Measurements from ENCODE around the gene GNAI3. TPM values are rescaled to one million over a fixed set of nuclear protein-coding genes. Genes with fewer than 3 reads are reported as not detected.

GNAI3 gene
- total RNA-seq, 2 donors from 2014 or later, result 2.6 to 2.8 TPM

DNA sequence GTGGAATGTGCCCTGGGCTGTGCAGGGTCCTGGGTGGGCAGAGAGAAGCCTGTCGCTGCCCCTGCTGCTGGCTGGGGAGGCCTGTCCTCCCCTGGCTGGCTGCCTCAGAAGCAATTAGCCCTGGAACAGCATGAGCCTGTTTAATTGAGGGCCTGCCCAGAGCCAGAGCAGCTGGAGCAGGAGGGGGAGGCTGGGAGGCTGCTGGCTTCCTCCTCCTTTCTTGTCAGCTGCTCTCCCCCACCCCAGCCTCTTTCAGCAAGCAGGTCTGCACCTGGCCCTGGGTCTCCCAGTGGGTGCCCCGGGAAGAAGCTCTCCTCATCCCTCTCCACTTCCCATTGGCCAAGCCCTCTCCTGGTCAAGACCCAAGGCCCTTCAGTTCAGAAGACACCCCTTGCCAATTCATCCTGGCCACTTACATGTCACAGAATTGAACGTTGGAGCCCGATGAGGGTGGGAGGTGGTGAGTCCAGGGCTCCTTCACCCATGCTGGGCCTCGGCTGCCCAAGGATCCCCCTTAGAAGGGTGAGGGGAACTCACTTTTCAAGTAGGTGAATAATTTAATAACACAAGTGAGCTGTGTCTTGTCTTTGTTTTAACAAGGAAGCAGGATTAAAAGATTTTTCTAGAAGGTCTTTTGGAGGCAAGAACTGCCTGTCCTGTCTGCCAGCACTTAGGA, 84.4 kb downstream of the GNAI3 start:
- Histone ChIP-seq H3K27me3 (no peaks in the 10 kb centered on the region), H3K36me3 (peaks cover 27% of the 10 kb centered on the region), H3K4me1 (peaks cover 0 to 15% of the 10 kb centered on the region in 2 donors), H3K4me3 (no peak overlapping the region), H3K27ac (no peak overlapping the region), H3K9me3 (no peaks in the 10 kb centered on the region)
- TF ChIP-seq, protein P1, sequence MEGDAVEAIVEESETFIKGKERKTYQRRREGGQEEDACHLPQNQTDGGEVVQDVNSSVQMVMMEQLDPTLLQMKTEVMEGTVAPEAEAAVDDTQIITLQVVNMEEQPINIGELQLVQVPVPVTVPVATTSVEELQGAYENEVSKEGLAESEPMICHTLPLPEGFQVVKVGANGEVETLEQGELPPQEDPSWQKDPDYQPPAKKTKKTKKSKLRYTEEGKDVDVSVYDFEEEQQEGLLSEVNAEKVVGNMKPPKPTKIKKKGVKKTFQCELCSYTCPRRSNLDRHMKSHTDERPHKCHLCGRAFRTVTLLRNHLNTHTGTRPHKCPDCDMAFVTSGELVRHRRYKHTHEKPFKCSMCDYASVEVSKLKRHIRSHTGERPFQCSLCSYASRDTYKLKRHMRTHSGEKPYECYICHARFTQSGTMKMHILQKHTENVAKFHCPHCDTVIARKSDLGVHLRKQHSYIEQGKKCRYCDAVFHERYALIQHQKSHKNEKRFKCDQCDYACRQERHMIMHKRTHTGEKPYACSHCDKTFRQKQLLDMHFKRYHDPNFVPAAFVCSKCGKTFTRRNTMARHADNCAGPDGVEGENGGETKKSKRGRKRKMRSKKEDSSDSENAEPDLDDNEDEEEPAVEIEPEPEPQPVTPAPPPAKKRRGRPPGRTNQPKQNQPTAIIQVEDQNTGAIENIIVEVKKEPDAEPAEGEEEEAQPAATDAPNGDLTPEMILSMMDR (IDR thresholded peaks at IDR 0.05), result no peak
- DNase-seq (ENCODE audit: low spot score), result peak; percentile 54

DNA sequence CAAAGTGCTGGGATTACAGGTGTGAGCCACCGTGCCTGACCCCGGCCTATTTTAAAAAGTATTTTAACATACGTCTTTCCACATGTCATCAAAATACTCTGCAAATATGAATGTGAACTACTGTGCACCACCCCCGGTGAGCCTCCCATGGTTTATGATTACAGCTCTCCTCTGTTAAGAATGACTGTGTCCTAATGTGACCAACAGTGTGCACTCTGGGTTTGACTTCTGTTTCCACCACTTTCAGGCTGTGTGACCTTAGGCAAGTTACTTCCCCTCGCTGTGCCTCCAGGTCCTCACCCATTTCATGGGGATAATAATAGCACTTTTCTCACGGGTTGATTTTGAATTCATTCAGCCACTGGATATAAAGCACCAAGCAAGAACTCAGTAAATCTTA, 85.9 kb downstream of the GNAI3 start:
- H3K36me3 ChIP-seq, result peaks cover 13% of the 10 kb centered on the region
- H3K27ac ChIP-seq, result no peak overlapping the region
- peak; percentile 21 for DNase-seq (ENCODE audit: low spot score)
- TF ChIP-seq, protein P1 (IDR thresholded peaks at IDR 0.05), result no peak
- no peaks in the 10 kb centered on the region for H3K9me3 ChIP-seq
- no peak overlapping the region for H3K4me3 ChIP-seq
- peaks cover 0 to 15% of the 10 kb centered on the region in 2 donors for H3K4me1 ChIP-seq
- no peaks in the 10 kb centered on the region for H3K27me3 ChIP-seq

DNA sequence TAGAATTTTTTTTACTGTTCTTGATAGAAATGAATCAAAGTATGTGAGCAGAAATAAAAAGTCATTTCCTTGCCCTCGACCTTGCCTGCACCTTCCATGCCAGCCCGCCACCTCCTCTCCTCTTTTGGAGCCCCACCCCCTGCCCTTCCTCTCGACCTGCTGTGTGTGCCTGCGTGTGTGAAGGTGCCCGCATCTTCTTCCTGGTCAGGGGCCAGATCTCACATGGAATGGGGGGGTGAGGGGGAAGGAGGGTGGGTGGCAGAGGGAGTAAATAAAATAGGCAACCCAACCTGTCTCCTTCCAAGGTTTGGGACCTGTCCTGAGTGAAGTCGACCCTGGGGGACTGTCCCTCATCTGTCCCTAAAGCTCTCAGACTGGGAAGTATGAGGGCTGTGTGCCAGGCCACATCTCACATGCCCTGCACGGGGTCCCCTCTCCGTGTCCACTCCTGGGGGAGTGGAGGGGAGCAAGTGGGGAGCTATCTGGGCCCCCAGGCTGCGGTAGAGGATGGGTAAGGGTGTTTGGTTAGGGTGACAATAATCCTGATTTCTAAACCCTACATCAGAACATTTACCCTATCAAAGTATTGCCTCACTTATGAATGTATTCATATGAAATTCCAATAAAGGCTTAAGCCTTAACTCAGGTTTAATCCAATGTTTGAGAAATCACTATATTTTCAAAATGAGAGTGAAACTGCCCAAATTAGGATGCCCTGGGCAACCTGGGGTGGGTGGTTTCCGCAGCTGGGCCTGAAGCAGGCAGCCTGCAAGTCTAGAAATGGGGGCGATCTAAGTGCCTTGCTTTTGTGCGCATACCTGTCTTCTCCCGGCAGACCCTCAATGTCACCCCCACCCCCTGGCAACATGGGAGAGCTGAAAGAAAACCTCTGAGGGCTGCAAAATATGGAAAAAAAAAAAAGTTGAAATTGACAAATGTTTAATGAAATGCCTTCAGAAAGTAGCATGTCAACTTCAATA, 86.6 kb downstream of the GNAI3 start:
- H3K36me3 ChIP-seq, result peaks cover 9% of the 10 kb centered on the region
- H3K27ac ChIP-seq, result no peak overlapping the region
- peak; percentile 46 for DNase-seq (ENCODE audit: low spot score)
- H3K4me3 ChIP-seq, result no peak overlapping the region
- H3K4me1 ChIP-seq, result peaks cover 0 to 15% of the 10 kb centered on the region in 2 donors
- TF ChIP-seq, protein P1 (IDR thresholded peaks at IDR 0.05), result no peak
- H3K9me3 ChIP-seq, result no peaks in the 10 kb centered on the region
- no peaks in the 10 kb centered on the region for H3K27me3 ChIP-seq

DNA sequence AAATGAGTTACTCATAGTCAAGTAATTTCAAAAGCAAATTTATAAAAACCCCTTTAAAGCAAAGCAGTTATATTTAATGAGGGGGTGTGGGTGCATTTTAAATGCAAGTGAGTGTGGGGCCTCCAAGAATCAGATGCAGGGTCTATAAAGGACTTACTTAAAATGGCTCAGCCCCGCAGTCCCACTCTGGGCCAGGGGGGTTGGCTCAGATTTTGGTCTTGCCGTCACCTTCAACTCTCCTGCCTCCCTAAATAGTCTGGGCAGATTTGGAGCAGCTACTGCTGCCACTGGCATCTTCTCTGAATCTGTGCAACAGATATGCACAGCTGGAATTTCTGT, 87.4 kb downstream of the GNAI3 start:
- Histone ChIP-seq H3K4me3 (no peak overlapping the region), H3K36me3 (peaks cover 5% of the 10 kb centered on the region), H3K27me3 (no peaks in the 10 kb centered on the region), H3K4me1 (peaks cover 0 to 15% of the 10 kb centered on the region in 2 donors), H3K27ac (no peak overlapping the region), H3K9me3 (no peaks in the 10 kb centered on the region)
- TF ChIP-seq, protein P1 (IDR thresholded peaks at IDR 0.05), result no peak
- peak; percentile 46 for DNase-seq (ENCODE audit: low spot score)

DNA sequence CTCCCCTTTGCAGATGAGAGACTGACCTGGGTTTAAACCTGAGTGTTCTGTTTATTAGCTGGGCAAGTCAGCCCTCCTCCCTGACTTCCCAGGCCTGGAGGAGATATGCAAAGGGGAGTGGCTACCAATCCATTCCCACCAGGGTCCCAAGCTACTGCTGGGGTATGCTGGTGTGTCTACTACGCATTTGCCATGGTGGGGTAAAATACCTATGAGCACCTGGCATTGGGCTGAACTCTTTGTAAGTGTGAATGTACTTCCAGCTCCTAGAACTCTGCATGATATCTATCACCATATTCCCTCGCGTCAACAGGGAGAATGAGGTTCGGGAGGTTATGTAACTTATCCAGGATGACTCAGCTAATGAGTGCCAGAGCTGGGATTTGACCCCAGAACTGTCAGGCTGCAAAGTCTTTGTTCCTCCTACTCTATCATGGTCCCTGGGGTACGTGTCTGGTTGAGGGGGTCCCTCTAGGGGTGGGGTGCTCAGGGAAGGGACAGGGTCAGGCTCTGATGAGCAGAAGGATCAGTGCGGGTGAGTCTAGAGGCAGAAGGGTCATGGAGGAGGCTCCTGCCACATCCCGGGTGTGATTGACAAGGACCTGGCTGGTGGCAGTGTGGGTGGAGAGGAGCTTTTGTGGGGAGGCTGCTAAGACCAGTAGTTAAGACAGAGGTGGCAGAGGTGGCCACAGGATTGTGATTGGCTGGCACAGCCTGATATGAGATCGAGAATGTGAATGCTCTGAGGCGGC, 88.0 kb downstream of the GNAI3 start:
- no peak overlapping the region for H3K27ac ChIP-seq
- H3K9me3 ChIP-seq, result no peaks in the 10 kb centered on the region
- no peaks in the 10 kb centered on the region for H3K27me3 ChIP-seq
- DNase-seq (ENCODE audit: low spot score), result peak; percentile 63
- no peaks in the 10 kb centered on the region for H3K36me3 ChIP-seq
- peaks cover 0 to 15% of the 10 kb centered on the region in 2 donors for H3K4me1 ChIP-seq
- TF ChIP-seq, protein P1 (IDR thresholded peaks at IDR 0.05), result no peak
- no peak overlapping the region for H3K4me3 ChIP-seq
